Measurements from ENCODE around the gene TEAD2.

Gene TEAD2

GRCh38 chr19:49357186-49357585, 5.0 kb downstream of the TEAD2 start:
- no peak for TF ChIP-seq CTCF (IDR thresholded peaks at IDR 0.05)
- H3K4me1 Mint-ChIP-seq, result peaks cover 57% of the 10 kb centered on the region
- no peaks in the 10 kb centered on the region for H3K9me3 Mint-ChIP-seq
- H3K27ac Mint-ChIP-seq, result peak overlapping the region; percentile 97
- H3K36me3 Mint-ChIP-seq (ENCODE audit: low read depth), result peaks cover 78% of the 10 kb centered on the region
- H3K4me3 Mint-ChIP-seq, result peak overlapping the region; percentile 80
- DNase-seq, result no peak
- peaks cover 3% of the 10 kb centered on the region for H3K27me3 Mint-ChIP-seq (ENCODE audit: low read depth, poor library complexity)

- peaks cover 86% of the 10 kb centered on the region for H3K36me3 Mint-ChIP-seq (ENCODE audit: low read depth)
- H3K4me1 Mint-ChIP-seq, result peaks cover 57% of the 10 kb centered on the region
- H3K9me3 Mint-ChIP-seq, result no peaks in the 10 kb centered on the region
- H3K4me3 Mint-ChIP-seq, result peak overlapping the region; percentile 80
- TF ChIP-seq CTCF (IDR thresholded peaks at IDR 0.05), result no peak
- peaks cover 3% of the 10 kb centered on the region for H3K27me3 Mint-ChIP-seq (ENCODE audit: low read depth, poor library complexity)
- peak overlapping the region; percentile 97 for H3K27ac Mint-ChIP-seq
- DNase-seq, result no peak
Measured at GRCh38 chr19:49356382-49356781, 5.8 kb downstream of the TEAD2 start.

- peak overlapping the region; percentile 80 for H3K4me3 Mint-ChIP-seq
- peak overlapping the region; percentile 97 for H3K27ac Mint-ChIP-seq
Measured at GRCh38 chr19:49355909-49356353, 6.3 kb downstream of the TEAD2 start.

GRCh38 chr19:49349567-49349966, 12.6 kb downstream of the TEAD2 start:
- H3K27ac Mint-ChIP-seq, result peak overlapping the region; percentile 83
- peaks cover 97% of the 10 kb centered on the region for H3K36me3 Mint-ChIP-seq (ENCODE audit: low read depth)
- no peaks in the 10 kb centered on the region for H3K9me3 Mint-ChIP-seq
- peaks cover 9% of the 10 kb centered on the region for H3K27me3 Mint-ChIP-seq (ENCODE audit: low read depth, poor library complexity)
- no peak for DNase-seq
- H3K4me3 Mint-ChIP-seq, result no peak overlapping the region
- no peak for TF ChIP-seq CTCF (IDR thresholded peaks at IDR 0.05)
- peaks cover 23% of the 10 kb centered on the region for H3K4me1 Mint-ChIP-seq

More at GRCh38 chr19:49355909-49356353, 6.3 kb downstream of the TEAD2 start:
- H3K27me3 Mint-ChIP-seq (ENCODE audit: low read depth, poor library complexity), result peaks cover 4% of the 10 kb centered on the region
- TF ChIP-seq CTCF (IDR thresholded peaks at IDR 0.05), result no peak
- peaks cover 90% of the 10 kb centered on the region for H3K36me3 Mint-ChIP-seq (ENCODE audit: low read depth)
- peaks cover 57% of the 10 kb centered on the region for H3K4me1 Mint-ChIP-seq
- H3K9me3 Mint-ChIP-seq, result no peaks in the 10 kb centered on the region
- DNase-seq, result no peak

- Mint-ChIP-seq H3K27me3 (ENCODE audit: low read depth, poor library complexity) (peaks cover 13% of the 10 kb centered on the region), H3K9me3 (no peaks in the 10 kb centered on the region), H3K4me1 (peaks cover 26% of the 10 kb centered on the region), H3K4me3 (no peak overlapping the region), H3K36me3 (ENCODE audit: low read depth) (peaks cover 97% of the 10 kb centered on the region), H3K27ac (no peak overlapping the region)
- DNase-seq, result no peak
- no peak for TF ChIP-seq CTCF (IDR thresholded peaks at IDR 0.05)
Measured at GRCh38 chr19:49348305-49349189, 13.7 kb downstream of the TEAD2 start.

Data from nephron progenitor cell (in vitro differentiated cells).